Stimulated activated naive B cell treated with anti-CD40 and anti-IgM and Interleukin-4, amounts not matched to agents 10 μg/mL and 1 μg/mL and 100 μg/mL, for 72 hours (primary cell): ENCODE results near the gene SCN7A.
"Not testable (repeated sequence)": the region's sequence is repeated elsewhere in the genome, so short reads cannot be mapped to it uniquely, and the experiment has no call there.

Source experiments
- ATAC-seq, 2 donors: fragments of 150-1000 bp; cut with Tn5 transposase; replicated peaks; 2 replicates each; pipeline ENCODE4 v1.10.0; 2021; ENCODE audit warnings: moderate library complexity in 1 of 2
- DNase-seq: peaks from one replicate; pipeline ENCODE4 v3.0.0; 2021
- H3K27ac Mint-ChIP-seq: one replicate; pipeline ENCODE4 v1.8.0; 2022; ENCODE audit warnings: mild to moderate bottlenecking, mixed read lengths
- H3K27me3 Mint-ChIP-seq, 2 donors: one replicate each; pipeline ENCODE4 v1.8.0; 2022; ENCODE audit warnings: mixed read lengths in 2 of 2
- H3K36me3 Mint-ChIP-seq, 2 donors: one replicate each; pipeline ENCODE4 v1.8.0; 2022; ENCODE audit warnings: mixed read lengths in 2 of 2, mild to moderate bottlenecking in 1 of 2
- H3K4me1 Mint-ChIP-seq, 2 donors: one replicate each; pipeline ENCODE4 v1.8.0; 2022; ENCODE audit warnings: mixed read lengths in 2 of 2, mild to moderate bottlenecking in 1 of 2
- H3K4me3 Mint-ChIP-seq, 2 donors: one replicate each; pipeline ENCODE4 v1.8.0; 2022; ENCODE audit warnings: mild to moderate bottlenecking in 2 of 2, mixed read lengths in 2 of 2, moderate library complexity in 1 of 2
- H3K9me3 Mint-ChIP-seq, 2 donors: one replicate each; pipeline ENCODE4 v1.8.0; 2022; ENCODE audit warnings: mixed read lengths in 2 of 2, mild to moderate bottlenecking in 1 of 2

Gene SCN7A

DNA sequence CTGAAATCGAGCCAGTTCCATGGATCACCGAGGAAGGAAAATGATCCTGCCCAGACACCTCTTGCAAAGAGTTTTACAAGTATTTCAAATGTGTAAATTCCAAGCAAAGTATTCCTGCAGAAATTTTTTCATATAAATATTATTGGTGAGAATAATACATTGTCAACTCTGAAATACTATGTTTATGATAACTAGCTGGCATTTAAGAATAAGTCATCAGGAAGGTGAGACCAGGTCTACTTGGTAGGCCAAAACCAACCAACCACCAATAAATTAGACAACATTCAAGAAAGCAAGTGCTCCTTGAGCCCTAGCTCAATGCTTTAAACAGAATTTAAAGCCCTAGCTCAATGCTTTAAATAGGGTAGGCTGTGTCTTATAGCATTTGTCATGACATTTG lies 21.7 kb downstream of the SCN7A start:
- no peaks in the 10 kb centered on the region for H3K9me3 Mint-ChIP-seq
- no peak overlapping the region for H3K4me3 Mint-ChIP-seq
- DNase-seq (no peak), ATAC-seq (no peak)
- H3K27ac Mint-ChIP-seq = no peak overlapping the region
- no peaks in the 10 kb centered on the region for H3K27me3 Mint-ChIP-seq
- H3K36me3 Mint-ChIP-seq = no peaks in the 10 kb centered on the region
- no peaks in the 10 kb centered on the region for H3K4me1 Mint-ChIP-seq

DNA sequence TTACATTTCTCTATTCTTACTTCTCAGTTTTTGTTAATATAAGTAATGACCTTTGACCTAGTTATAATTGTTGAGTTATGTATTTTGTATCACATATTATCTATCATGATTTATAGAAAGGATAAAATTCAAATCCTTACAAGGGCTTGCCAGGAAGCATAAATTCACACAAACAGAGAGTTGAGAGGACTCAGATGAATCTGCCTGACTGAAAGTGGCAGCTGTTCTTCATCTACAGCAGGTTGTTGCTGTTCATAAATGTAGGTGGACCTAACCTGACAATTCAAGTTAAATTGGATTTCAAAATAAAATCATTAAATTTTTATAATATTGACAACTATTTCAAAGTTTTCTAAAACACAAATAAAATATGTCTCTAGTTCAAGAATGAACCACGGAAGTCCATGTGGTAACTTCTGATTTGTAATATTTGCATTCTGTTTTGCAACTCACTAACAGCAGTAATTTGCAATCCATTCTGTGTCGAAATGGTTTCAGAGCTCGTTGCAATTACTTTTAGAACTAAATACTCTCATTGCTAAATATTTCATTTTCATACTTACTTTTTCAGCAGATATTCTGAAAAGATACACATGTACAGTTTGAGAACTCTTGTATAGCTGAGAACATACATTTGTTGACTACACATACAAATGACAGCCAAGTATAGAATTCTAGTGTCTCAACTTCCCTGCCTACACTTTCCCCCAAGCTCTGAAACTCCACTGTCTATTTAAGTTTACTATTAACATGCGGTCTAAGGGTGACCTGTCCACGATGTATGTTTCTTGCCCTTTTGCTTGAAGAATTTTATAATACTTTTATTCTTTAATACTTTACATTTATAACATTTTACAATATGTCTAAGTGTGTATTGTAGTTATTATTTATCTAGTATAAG lies 25.7 kb downstream of the SCN7A start:
- Mint-ChIP-seq H3K36me3 (no peaks in the 10 kb centered on the region), H3K4me3 (no peak overlapping the region), H3K27me3 (no peaks in the 10 kb centered on the region), H3K4me1 (no peaks in the 10 kb centered on the region), H3K9me3 (no peaks in the 10 kb centered on the region), H3K27ac (no peak overlapping the region)
- no peak for DNase-seq
- ATAC-seq = no peak

DNA sequence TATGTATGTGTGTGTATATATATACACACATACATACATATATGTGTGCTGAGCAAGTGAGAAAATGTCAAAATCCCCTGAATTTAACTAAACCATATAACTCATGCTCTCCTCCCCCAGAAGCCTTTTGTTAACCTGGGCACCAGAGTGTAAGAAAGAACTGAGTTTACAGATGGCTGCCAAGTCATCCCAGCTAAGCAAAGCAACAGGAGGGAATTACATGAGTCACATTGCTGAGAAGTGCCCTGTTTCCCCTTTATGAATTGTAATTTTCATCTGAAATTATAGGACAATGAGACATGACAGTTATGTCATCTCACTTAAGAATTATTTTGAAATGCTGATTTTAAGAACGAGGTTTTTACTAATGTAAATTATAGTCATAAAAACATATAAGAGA lies 29.9 kb downstream of the SCN7A start:
- H3K27ac Mint-ChIP-seq = no peak overlapping the region
- DNase-seq (no peak), ATAC-seq (no peak)

DNA sequence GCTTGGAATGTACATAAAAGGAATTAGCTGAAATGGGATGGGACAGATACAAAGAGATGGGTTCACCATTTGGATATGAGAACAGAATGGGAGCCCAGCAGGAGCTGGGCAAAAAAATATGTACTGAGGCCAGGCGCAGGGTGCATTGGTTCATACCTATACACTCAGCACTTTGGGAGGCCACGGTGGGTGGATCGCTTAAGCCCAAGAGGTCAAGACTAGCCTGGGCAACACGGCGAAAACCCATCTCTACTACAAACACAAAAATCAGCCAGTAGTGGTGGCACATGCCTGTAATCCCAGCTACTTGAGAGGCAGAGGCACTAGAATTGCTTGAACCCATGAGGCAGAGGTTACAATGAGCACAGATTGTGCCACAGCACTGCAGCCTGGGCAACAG lies 30.4 kb downstream of the SCN7A start:
- ATAC-seq = no peak
- no peak for DNase-seq
- H3K9me3 Mint-ChIP-seq = no peaks in the 10 kb centered on the region
- no peaks in the 10 kb centered on the region for H3K27me3 Mint-ChIP-seq
- no peaks in the 10 kb centered on the region for H3K36me3 Mint-ChIP-seq
- H3K27ac Mint-ChIP-seq = no peak overlapping the region
- no peak overlapping the region for H3K4me3 Mint-ChIP-seq
- H3K4me1 Mint-ChIP-seq = no peaks in the 10 kb centered on the region

More for the DNA sequence above, 29.9 kb downstream of the SCN7A start:
- Mint-ChIP-seq H3K36me3 (no peaks in the 10 kb centered on the region), H3K4me1 (no peaks in the 10 kb centered on the region), H3K27me3 (no peaks in the 10 kb centered on the region), H3K4me3 (no peak overlapping the region), H3K9me3 (no peaks in the 10 kb centered on the region)

DNA sequence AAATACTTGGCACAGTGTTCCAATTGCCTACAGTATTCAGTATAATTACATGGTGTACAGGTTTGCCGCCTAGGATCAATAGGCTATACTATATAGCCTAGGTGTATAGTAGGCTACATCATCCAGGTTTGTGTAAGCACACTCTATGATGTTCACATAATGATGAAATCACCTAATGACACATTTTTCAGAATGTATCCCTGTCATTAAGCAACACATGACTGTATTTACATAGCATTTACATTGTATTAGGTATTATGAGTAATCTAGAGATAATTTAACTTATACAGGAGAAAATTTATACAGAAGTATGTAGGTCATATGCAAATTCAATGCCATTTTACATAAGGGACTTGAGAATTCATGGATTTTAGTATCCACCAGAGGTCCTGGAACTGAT lies 35.4 kb downstream of the SCN7A start:
- H3K4me1 Mint-ChIP-seq = no peaks in the 10 kb centered on the region
- no peak for DNase-seq
- H3K27me3 Mint-ChIP-seq = peaks cover 0 to 4% of the 10 kb centered on the region in 2 donors
- no peaks in the 10 kb centered on the region for H3K36me3 Mint-ChIP-seq
- H3K4me3 Mint-ChIP-seq = no peak overlapping the region
- no peak for ATAC-seq
- peaks cover 2 to 3% of the 10 kb centered on the region in 2 donors for H3K9me3 Mint-ChIP-seq
- no peak overlapping the region for H3K27ac Mint-ChIP-seq

DNA sequence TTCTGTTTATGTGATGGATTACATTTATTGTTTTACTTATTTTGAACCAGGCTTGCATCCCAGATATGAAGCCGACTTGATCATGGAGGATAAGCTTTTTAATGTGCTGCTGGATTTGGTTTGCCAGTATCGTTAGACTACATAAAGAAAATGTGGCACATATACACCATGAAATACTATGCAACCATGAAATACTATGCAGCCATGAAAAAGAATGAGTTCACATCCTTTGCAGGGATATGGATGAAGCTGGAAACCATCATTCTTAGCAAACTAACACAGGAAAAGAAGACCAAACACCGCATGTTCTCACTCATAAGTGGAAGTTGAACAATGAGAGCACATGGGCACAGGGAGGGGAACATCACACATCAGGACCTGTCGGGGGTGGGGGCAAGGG lies 38.2 kb downstream of the SCN7A start:
- H3K4me3 Mint-ChIP-seq, H3K4me1 Mint-ChIP-seq, H3K9me3 Mint-ChIP-seq, H3K27ac Mint-ChIP-seq, ATAC-seq, DNase-seq, H3K36me3 Mint-ChIP-seq, H3K27me3 Mint-ChIP-seq: not testable (repeated sequence)

DNA sequence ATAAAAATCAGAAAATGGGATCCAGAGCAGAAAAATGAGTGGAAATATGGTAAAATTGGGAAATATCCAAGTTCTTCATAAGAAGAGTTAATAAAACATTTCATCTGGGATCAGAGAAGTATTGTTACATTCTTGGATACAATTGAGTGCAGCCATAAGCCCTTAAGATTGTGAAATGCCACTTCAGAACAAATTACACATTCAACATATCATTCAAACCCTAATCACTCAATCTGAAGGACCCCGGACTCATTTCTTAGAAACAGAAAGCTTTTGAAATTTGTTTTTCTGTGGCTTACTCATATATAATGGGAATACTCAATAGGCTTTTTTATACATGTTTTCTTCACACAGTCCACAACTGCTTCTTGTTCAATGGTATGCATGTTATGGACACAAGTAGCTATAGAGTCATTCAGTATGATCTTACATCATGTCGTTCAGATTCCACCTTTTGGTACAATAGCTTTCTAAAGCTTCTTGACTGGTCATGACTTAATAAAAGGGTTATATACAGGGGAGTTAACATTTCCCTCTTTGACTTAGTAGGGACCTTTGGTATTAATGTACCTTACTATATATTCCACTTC lies 39.9 kb downstream of the SCN7A start:
- H3K36me3 Mint-ChIP-seq = no peaks in the 10 kb centered on the region
- peaks cover 0 to 4% of the 10 kb centered on the region in 2 donors for H3K27me3 Mint-ChIP-seq
- peaks cover 3 to 8% of the 10 kb centered on the region in 2 donors for H3K9me3 Mint-ChIP-seq
- no peak overlapping the region for H3K4me3 Mint-ChIP-seq
- no peak overlapping the region for H3K27ac Mint-ChIP-seq
- H3K4me1 Mint-ChIP-seq = peaks cover 4 to 8% of the 10 kb centered on the region in 2 donors
- ATAC-seq (no peak), DNase-seq (no peak)

DNA sequence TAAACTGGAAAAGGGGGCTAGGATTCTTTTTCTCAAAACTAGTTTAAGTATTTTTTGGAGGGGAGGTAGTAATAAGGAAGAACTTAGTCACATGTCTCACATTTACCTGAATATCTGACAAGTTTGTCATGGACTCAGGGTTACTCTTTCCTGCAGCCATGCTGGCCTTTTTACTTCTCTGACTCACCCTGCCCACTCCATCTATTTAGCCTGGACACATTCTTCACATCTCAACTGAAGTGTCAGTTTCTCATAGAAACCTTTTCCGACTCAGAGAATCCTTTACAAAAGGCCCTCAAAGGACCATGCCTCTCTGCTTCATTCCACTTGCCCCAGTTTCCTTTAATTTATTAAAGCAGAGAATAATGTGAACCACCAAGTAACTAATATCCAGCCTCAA lies 42.6 kb downstream of the SCN7A start:
- Mint-ChIP-seq H3K27me3 (peaks cover 4% of the 10 kb centered on the region in 2 donors), H3K9me3 (peaks cover 8 to 11% of the 10 kb centered on the region in 2 donors), H3K4me1 (peaks cover 4 to 10% of the 10 kb centered on the region in 2 donors), H3K4me3 (no peak overlapping the region), H3K36me3 (no peaks in the 10 kb centered on the region), H3K27ac (no peak overlapping the region)
- DNase-seq (no peak), ATAC-seq (no peak)

DNA sequence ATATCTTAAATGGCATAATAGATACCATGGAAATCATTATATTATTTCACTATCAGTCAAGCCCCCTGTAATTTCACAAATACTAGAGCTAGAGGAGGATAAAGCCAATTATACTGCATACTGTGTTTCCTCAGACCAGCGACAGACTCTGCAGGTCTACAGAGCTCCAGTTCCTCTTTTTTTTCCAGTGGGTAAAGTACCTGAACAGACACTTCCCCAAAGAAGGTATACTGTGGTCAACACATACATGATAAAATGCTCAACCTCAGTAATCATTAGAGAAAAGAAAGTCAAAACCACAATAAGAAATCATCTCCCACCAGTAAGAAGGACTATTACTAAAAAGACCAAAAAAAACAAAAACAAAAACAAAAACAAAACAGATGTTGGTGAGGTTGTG lies 44.6 kb downstream of the SCN7A start:
- DNase-seq = no peak
- Mint-ChIP-seq H3K27ac (no peak overlapping the region), H3K36me3 (no peaks in the 10 kb centered on the region), H3K9me3 (peaks cover 5 to 12% of the 10 kb centered on the region in 2 donors), H3K4me1 (peaks cover 4 to 10% of the 10 kb centered on the region in 2 donors), H3K4me3 (no peak overlapping the region), H3K27me3 (peaks cover 4 to 5% of the 10 kb centered on the region in 2 donors)
- ATAC-seq = peak; percentile 100

DNA sequence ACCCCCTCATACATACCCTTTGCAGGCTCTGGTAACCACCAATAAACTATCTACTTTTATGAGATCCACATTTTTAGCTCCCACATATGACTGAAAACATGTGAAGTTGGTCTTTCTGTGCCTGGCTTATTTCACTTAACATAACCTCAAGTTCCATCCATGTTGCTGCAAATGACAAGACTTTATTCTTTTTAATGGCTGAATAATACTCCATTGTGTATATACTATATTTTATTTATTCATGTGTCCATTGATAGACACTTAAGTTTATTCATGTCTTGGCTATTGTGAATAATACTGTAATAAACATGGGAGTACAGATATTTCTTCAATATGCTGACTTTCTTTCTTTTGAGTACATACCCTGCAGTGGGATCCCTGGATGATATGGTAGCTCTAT lies 45.9 kb downstream of the SCN7A start:
- Mint-ChIP-seq H3K27ac (no peak overlapping the region), H3K4me1 (peaks cover 4 to 10% of the 10 kb centered on the region in 2 donors), H3K4me3 (no peak overlapping the region), H3K27me3 (peaks cover 4 to 5% of the 10 kb centered on the region in 2 donors), H3K9me3 (peaks cover 5 to 12% of the 10 kb centered on the region in 2 donors), H3K36me3 (no peaks in the 10 kb centered on the region)
- ATAC-seq (no peak), DNase-seq (no peak)

DNA sequence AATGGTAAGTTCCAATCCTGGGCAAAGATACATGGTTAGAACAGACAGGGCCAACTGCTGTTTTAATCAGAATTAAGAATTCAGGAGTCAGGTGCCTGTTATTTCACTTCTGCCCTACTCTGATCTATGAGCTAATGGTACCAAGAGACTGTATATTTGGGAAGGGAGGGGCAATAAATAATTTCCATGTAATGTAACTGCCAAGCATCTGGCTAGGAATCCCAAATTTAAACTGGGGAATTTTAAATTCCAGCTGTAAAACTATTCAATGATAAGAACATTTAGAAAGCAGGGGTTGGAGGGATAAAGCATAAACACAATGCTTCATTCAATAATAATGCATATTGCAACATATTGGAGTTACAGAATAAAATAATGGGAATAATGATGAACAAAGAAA lies 49.7 kb downstream of the SCN7A start:
- Mint-ChIP-seq H3K27ac (no peak overlapping the region), H3K4me1 (peaks cover 0 to 4% of the 10 kb centered on the region in 2 donors), H3K27me3 (peaks cover 4 to 5% of the 10 kb centered on the region in 2 donors), H3K9me3 (peaks cover 5 to 6% of the 10 kb centered on the region in 2 donors), H3K4me3 (no peak overlapping the region), H3K36me3 (no peaks in the 10 kb centered on the region)
- DNase-seq (no peak), ATAC-seq (no peak)

DNA sequence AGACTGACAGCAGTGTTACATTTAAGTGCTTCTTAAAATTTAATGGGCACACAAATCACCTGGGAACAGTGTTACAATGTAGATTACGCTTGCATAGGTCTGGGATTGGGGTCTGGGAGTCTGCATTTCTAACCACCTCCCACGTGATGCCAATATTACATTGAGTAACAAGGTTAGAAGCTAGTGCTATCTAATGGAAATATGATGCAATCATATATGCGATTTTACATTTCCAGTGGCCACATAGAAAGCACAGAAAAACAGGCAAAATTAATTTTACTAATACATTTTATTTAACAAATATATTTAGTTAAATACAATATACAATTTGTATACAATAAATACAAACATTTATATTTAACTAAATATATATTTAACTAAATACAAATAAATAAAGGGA lies 53.7 kb downstream of the SCN7A start:
- no peaks in the 10 kb centered on the region for H3K36me3 Mint-ChIP-seq
- no peaks in the 10 kb centered on the region for H3K4me1 Mint-ChIP-seq
- peaks cover 5 to 13% of the 10 kb centered on the region in 2 donors for H3K9me3 Mint-ChIP-seq
- DNase-seq (no peak), ATAC-seq (no peak)
- H3K27ac Mint-ChIP-seq = no peak overlapping the region
- H3K4me3 Mint-ChIP-seq = no peak overlapping the region
- H3K27me3 Mint-ChIP-seq = peaks cover 3 to 5% of the 10 kb centered on the region in 2 donors

DNA sequence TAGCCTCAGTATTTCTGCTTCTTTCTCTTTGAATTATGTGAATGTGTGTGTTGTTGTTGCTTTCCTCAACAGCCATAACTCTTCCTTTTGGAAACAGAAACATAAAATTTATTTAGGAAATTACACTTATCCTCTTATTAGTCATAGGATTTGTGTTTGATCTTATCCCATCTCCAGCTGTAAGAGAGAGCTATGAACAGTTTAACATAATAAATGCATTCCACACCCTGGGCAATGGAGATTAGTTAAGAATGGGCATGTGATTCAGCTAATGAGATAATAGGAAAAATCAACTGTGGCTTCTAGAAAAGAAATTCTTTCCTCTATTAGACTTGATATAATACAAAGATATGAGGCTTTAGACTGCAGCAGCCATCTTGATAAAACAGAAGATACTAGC lies 55.0 kb downstream of the SCN7A start:
- no peaks in the 10 kb centered on the region for H3K4me1 Mint-ChIP-seq
- ATAC-seq (no peak), DNase-seq (no peak)
- H3K27me3 Mint-ChIP-seq = peaks cover 0 to 3% of the 10 kb centered on the region in 2 donors
- no peak overlapping the region for H3K27ac Mint-ChIP-seq
- H3K9me3 Mint-ChIP-seq = peaks cover 3 to 13% of the 10 kb centered on the region in 2 donors
- no peak overlapping the region for H3K4me3 Mint-ChIP-seq
- H3K36me3 Mint-ChIP-seq = no peaks in the 10 kb centered on the region

DNA sequence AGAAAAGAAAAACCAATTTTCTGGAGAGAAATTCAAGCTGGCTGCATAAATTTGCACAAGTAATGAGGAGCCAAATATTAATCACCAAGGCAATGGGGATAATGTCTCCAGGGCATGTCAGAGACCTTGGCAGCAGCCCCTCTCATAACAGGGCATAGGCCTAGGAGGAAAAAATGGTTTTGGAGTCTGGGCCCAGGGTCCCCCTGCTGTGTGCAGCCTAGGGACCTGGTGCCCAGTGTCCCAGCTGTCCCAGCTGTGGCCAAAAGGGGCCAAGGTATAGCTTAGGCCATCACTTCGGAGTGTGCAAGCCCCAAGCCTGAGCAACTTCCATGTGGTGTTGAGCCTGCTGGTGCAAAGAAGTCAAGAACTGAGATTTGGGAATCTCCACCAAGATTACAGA lies 57.1 kb downstream of the SCN7A start:
- DNase-seq = no peak

DNA sequence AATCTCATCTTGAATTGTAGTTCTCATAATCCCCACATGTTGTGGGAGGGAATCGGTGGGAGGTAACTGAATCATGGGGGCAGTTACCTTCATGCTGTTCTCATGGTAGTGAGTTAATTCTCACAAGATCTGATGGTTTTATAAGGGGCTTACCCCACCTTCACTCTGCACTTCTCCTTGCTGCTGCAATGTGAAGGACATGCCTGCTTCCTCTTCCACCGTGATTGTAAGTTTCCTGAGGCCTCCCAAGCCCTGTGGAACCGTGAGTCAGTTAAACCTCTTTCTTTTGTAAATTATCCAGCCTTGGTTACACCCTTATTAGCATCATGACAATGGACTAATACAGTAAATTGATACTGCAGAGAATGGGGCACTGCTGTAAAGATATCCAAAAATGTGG lies 57.9 kb downstream of the SCN7A start:
- no peak overlapping the region for H3K27ac Mint-ChIP-seq
- no peaks in the 10 kb centered on the region for H3K36me3 Mint-ChIP-seq
- no peak overlapping the region for H3K4me3 Mint-ChIP-seq
- peaks cover 0 to 3% of the 10 kb centered on the region in 2 donors for H3K27me3 Mint-ChIP-seq
- DNase-seq (no peak), ATAC-seq (no peak)
- peaks cover 3 to 13% of the 10 kb centered on the region in 2 donors for H3K9me3 Mint-ChIP-seq
- no peaks in the 10 kb centered on the region for H3K4me1 Mint-ChIP-seq

More for the DNA sequence above, 57.1 kb downstream of the SCN7A start:
- no peak for ATAC-seq
- Mint-ChIP-seq H3K27ac (no peak overlapping the region), H3K9me3 (peaks cover 3 to 13% of the 10 kb centered on the region in 2 donors), H3K4me3 (no peak overlapping the region), H3K36me3 (no peaks in the 10 kb centered on the region), H3K4me1 (no peaks in the 10 kb centered on the region), H3K27me3 (peaks cover 0 to 3% of the 10 kb centered on the region in 2 donors)
